Measurements from ENCODE around the gene HRH1.
"Not testable (repeated sequence)": the region's sequence is repeated elsewhere in the genome, so short reads cannot be mapped to it uniquely, and the experiment has no call there.

The HRH1 gene

DNA sequence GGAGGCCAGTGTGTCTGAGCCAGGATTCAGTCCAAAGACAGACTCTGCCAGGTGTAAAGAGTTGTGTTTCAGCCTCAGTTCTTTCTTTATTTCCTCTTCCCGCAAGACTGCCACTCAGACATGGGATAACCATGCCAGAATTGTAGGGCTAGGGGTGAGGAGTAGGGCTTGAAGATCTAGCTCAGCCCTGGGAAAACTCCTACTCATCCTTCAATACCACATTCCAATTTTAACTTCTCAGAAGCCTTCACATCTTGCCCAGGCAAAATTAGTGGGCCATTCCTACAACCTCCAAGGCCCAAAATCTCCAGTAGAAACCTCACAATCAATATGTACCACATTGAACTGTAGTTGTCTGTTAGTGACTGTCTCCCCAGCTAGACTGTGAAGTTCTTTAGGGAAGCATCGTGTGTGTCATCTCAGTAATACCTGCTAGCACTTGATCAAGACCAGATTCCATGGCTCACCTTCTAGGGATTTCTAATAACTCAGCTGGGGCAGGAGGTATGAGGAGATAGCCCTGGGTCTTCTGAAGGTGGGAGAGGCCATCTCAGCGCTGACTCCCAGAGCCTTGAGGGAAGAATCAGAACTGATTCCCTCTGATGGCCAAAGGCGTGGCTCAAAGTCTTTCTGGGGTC lies 19.7 kb downstream of the HRH1 start:
- FAIRE-seq: no peak

DNA sequence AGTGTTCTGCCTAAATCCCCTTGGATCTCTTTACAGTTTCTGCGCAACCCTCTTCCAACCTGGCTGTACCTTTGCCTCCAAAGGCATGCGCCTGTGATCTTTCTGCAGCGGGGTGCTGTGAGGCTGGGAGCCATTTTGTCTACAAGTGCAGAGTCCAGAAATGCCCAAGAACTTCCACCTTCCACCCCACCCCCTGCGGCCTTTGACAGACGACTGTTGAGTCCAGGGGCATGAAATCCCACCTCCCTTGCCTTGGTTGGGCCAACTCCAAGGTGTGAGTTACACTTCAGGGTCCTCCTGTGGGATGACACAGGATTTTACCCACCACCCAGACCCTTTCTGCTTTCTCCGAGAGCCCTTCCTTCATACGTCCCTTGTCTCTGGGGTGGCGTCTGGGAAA lies 24.1 kb downstream of the HRH1 start:
- no peak for FAIRE-seq

DNA sequence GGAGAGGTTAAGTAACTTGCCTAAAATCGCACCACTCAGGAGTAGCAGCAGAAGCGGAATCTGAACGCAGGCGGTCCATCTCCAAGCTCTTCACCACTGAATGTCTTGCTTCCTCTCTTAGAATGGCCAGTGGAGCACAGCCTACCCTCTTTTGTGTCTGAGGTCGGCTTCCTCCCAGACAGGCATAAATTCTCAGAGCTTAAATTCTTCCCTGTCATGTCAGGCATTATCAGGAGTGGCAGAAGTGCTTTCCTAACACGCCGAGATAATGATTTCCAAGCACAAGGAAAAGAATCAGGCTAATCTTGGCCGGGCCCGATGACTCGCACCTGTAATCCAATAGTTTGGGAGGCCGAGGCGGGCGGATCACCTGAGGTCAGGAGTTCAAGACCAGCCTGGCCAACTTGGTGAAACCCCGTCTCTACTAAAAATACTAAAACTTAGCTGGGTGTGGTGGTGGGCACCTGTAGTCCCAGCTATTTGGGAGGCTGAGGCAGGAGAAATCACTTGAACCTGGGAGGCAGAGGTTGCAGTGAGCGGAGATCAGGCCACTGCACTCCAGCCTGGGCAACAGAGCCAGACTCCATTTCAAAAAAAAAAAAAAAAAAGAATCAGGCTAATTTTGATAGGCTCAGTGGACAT lies 30.2 kb downstream of the HRH1 start:
- FAIRE-seq: not testable (repeated sequence)

DNA sequence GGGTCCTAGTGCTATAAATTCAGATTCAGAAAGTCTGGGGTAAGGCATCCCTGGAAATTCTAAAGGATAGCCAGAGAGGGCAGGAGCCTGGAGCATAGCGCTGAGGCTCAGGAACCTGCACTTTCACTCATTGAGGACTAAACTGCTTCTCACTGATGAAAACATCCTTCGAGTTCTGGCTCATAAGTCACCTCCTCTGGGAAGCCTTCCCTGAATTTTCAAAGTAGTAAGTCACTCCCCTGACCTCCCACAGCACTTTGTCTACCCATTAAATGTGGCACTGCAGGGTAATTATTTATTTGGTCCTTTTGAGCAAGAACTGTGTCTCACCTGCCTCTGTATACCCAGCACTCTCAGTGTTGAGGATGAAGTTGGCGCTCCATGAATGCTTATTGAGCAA lies 30.9 kb downstream of the HRH1 start:
- no peak for FAIRE-seq

DNA sequence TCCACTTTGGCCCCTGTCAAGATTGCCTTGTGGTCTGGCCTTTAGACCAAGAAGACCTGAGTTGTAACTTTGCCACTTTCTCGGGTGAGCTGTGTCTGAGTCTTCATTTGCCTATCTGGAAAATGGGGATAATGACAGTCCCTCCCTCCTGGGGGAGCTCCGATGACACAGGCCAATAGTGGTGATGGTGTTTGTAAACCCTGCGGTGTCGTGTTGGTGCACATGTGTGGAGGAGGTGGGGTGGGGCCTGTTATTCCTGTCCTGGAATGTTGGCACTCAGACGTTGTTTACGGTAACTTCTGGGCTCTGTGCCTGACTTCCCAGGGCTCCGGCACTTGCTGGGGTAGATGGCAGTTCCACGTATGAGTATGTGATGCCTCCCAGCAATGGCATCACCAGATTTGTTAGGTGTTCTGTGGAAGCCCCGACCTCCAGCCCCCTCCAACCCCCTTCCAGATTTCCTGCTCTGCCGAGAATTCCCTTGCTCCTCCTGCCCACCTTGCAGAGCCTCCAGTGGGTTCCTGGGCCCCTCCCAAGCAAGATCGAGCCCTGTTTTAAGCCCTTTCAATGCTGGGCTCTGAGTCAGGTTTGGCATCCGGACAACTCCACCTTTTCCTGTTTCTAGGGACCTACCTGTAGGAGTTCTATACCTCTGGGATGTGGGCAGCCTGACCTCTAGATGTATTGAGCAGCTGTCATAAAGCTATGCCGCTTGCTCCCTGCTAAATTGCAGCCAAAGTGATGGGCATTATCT lies 31.4 kb downstream of the HRH1 start:
- FAIRE-seq: no peak

DNA sequence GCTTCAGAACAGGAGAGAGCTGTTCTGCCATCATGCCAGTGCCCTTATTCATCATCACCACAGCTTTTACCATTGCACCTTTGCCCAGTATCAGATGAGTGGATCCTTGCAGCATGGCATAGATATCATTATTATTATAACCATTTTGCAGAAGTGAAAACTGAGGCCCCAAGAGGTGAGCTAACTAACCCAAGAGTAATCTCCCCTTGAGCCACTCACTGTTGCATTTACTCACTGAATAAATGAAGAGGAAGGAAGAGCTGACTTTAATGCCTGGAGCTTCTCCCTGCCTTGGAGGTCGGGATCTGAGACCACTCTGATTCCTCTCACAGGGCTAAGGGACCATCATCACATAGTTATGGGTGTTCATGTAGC lies 32.0 kb downstream of the HRH1 start:
- FAIRE-seq: no peak

DNA sequence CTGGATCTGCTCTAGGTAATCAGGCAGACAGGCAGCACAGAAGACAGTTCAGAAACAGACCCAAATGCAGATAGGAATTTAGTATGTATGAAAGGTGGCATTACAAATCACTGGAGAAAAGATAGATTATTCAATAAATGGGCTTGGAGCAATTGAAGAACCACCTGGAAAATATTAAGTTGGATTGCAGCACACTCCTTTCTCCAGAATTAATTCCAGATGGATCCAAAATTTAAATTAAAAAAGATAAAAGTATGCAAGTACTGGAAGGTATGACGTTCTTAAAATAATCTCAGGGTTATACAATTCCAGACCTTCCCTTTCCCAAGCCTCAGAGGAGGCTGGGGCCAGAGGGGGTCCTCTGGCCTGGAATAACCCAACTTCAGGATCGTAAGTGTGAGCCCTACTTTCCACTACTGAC lies 32.5 kb downstream of the HRH1 start:
- FAIRE-seq: no peak

DNA sequence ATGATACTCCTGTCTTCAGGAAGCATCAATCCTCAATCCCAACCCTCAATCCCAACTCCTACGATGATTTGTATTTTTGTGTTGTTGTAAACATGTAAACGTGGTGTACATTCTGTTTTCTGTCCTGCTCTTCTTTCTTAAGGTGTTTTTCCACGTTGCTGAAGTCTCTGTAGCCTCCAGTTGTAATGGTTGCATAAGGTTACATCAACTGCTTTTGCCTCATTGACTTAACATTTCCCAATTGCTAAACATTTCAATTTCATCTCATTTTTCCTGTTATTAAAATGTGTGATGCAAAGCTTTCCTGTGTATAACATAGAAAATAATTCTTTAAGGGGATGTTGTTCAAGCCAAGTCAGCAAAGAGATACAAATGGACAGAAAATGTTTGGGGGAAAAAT lies 33.4 kb downstream of the HRH1 start:
- FAIRE-seq: no peak

DNA sequence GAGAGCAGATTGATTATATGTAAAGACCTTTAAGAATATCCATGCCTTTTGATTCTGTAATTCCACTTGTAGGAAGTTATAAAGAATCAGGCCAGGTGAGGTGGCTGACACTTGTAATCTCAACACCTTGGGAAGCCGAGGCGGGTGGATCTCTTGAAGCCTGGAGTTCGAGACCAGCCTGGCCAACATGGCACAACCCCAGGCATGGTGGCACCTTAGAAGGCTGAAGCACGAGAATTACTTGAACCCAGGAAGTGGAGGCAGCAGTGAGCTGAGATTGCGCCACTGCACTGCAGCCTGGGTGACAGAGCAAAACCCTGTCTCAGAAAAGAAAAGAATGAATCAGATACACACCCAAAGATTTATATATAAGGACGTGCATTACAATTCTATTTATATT lies 33.9 kb downstream of the HRH1 start:
- no peak for FAIRE-seq

DNA sequence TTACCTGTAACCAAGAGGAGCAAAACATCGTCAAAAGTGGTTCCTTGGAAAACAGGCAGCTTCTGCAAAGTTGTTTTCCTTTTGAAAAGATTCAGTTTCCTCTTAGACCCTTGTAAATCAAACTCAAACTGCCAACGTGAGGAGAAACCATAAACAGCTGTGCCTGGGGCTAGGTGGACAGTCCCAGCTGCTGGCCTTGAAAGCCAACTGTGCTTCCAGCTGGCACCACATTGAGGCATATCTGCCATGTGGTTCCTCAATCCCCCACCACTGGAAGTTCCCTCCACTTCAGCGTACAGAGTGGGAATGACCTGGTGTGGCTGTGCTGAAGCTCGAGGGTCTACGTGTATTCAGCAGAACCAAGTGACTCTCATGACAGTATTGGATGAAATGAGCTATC lies 40.9 kb downstream of the HRH1 start:
- FAIRE-seq: no peak

DNA sequence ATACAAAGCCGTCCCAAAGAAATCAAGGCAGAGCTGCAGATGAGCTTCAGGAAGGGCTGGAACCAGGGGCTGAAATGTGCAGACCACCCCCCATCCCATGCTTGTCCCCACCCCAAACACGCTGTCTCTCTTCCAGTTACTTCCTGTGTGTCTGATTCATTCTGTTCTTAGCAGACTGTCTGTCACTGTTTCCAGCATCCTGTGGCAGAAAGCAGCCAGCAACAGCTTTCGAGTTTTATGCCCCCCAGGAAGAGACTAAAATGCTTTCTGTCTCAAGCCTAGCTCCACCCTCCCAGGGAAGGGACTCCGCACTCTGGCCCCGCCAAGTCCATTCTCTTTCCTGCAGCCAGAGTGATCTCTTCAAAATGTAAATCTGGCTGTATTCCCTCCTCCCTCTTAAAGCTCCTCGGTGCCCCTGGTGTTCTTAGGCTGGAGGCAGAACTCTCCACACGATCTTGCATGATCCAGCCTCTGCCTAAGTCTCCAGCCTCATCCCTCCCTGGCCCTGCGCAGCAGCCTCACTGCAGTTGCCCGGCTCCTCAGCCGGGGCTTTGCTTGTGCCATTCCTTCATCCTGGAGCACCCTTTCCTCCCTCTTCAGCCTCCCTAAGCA lies 41.5 kb downstream of the HRH1 start:
- no peak for FAIRE-seq

DNA sequence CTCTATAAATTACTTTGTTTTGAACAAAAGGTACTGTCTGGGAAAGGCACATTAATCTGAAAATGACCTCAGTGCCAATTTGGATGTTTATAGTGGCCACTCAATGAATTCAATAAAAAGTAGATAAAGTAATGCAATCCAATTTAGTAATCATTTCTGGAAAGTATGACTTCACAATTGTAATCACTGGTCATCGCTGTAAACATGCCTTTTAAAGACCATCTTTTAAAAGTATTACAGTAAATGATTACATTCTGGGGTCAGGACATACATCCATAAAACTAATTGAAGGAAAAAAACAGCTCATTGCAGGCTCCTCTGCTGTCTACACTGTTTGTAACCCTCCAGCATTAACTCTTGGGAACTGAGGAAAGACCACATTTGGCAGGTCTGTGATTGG lies 43.2 kb downstream of the HRH1 start:
- FAIRE-seq: no peak

DNA sequence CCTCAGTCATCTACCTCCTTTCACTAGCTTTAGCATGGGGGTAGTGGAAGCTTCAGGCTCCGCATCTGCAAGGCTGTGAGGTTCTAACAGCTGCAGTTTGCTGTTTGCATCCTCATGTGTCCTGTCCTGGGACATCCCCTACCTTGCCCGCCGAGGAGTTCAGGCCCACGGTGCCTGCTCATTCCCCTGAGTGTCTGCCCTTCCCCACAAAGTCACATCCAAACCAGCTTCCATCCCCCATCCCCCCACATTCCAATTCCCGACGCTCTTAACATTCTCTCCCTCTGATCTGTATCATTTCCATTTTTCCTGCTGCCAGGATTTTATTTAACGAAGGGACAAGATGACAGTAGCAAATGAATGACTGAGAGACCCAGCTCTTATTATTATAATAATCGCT lies 43.8 kb downstream of the HRH1 start:
- FAIRE-seq: no peak

DNA sequence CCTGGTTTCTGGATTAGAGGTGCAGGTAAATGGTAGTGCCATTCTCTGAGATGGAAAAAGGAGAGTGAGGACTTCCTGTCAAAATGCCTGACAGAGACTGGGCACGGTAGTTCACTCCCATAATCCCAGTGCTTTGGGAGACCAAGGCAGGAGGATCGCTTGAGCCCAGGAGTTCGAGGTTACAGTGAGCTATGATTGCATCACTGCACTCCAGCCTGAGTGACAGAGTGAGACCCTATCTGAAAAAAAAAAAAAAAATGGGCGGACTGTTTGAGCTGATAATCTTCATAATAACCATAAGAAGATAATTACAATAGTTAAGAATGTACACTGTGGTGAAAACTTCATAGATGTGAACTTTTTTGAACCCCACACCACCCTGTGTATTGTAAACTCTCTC lies 44.2 kb downstream of the HRH1 start:
- FAIRE-seq: no peak

DNA sequence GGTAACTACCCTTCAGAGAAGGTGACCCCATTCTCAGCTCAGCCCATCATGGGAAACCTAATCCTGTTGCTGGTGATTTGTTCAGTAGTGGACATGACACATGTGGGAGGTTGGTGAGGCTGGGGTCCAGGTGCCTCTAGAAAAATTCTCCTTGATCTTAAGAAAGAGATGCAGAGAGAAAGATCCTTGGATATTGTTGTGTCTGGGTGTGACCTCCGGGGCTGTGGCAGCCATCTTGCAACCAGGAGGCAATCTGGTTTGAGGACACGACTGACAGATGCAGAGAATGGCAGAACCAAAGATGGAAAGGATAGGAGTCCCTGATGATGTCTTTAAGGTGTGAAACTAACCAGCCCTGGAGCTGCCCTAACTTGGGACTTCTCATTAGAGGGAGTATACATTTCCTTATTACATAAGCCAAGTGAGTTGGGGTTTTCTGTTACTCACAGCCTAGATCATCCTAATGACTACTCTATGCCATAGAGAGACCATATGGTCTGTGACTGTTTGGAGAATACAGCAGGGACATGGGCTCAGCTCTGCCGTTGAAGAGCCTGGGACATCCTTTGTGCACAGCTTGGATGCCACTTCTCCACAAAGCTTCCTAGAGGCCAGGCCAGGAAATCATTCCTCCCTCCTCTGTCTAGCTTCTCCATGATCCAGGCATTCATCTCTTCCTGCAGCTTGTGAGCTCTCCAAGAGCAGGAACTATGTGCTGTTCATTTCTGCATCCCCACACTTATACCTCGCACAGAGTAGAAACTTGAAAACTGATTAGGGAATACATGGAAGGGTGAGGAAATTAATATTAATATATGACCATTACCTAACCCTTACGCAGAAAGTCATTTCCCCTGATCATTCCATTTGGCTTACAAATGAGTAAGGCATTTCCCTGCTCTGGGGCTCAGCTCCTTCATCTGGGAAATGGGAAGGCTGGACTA lies 45.9 kb downstream of the HRH1 start:
- FAIRE-seq: no peak

DNA sequence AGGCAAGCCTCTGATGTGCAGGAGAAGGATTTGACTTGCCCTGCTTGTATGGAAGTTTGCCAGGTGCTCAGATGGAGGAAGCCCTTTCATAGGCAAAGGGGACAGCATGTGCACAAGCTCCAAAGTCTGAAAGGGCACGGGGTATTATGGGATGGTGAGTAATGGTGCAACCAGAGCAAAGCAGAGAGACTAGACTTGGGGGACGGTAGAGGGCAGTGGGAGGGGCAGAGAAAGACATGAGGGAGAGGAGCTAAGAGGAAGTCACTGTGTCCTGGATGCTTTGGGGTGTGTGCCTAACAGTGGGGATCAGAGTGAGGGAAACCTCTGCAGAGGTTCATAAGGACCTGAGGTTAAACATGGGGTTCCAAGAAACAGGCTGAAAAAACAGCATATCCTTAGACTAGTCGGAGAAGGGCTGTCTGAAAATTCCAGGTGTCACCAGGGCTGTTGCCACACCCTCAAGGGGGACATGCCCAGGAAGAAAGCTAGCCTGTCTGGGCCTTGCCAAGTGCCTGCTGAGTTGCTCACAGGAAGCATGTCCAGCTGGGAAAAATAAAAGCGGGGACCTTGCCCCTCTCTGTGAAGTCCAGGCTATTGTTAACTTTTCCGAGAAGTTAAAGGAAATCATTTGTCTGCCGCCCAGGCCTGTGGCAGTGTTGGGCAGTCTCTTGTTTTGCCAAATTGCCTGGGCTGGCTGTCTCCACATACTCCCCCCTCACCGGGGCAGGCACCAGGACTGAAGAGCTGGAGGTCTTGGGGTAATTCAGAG lies 47.1 kb downstream of the HRH1 start:
- no peak for FAIRE-seq

DNA sequence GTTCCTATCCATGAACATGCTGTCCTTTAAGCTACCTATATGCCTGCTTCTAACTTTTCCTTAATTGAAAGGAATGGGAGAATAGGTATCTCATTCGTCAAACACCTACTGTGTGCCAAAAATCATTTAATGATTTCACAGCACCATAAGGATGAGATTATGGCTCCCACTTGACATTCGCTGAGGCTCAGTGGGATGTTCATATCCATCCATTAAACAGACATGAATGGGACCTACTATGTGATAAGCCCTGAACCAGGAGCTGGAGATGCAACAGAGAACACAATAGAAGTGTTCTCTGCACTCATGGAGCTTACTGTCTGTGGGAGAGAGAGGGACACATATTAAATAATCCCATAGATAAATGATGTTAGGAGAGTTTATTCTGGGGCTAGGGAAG lies 49.7 kb downstream of the HRH1 start:
- no peak for FAIRE-seq

DNA sequence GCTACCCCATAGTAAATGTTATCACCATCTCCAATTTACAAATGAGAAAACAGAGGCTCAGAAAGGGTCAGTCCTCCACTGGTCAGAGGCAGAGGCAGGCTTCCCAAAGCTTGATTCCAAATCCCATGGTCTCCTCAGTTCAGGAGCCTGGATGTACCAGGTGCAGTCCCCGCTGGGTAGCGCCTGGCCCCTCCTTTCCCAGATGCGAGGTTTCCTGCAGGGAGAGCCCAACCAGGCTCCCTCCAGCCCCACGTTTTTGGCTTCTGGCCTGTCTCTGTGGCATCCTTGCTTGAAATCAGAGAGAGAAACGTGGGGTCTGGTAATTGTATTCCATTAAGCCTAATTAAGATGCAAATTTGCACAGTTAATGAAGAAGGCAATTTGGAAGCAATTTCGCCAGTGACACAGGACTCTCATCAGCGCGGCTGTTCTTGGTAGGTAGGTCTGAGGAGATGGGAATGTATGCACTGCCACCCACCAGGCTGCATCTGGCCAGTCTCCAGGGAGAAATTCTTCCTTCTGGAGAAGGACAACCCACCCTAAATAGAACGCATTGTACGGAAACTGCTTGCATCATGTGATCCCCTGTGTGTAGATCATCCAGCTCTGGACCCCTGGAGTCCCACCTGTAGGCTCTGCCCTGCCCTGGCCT lies 50.5 kb downstream of the HRH1 start:
- FAIRE-seq: no peak

DNA sequence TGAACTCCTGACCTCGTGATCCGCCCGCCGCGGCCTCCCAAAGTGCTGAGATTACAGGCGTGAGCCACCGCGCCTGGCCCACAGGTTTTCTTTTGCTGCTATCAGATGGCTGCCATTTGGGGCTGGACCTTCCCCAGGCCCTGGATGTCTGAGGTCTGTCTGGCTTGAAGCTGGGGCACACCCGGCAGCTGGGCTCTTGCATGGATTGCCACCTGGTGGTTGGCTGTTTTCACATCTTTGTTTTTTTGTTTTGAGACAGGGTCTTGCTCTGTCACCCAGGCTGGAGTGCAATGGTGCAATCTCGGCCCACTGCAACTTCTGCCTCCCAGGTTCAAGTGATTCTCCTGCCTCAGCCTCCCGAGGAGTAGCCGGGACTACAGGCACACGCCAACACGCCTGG lies 51.6 kb downstream of the HRH1 start:
- FAIRE-seq: not testable (repeated sequence)

DNA sequence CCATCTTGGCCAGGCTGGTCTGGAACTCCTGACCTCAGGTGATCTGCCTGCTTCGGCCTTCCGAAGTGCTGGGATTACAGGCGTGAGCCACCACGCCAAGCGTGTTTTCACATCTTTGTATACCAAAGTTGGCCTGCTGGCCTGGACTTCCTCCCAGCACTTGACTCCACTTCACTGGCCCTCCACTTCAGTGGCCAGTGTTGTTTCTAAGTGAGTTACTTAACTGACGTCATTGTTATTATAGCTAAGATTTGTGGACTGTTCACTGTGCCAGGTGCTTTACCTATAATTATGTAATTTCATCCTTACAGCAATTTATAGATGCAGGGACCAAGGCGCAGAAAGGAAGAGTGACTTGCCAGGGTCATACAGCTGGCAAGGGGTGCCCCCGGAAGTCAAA lies 52.0 kb downstream of the HRH1 start:
- FAIRE-seq: no peak

DNA sequence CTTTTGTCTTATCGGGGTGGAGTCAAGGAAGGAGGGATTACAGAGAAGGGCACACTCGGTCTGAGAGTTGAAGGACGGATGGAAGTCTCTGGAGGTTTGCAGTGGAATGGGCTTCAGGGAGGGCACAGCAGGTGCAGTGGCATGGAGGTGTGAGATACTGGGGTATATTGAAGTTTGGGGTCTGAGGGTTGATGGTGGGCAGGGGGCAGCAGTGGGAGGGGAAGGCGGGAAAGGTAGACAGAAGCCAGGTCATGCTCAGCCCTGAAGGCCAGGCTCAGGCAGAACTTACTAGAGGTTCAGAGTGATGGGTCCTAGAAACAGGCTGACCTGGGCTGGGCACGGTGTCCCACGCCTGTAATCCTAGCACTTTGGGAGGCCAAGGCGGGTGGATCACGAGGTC lies 52.7 kb downstream of the HRH1 start:
- no peak for FAIRE-seq

Measured in endometrium (tissue), 2 donors.